ENCODE measurements around the gene PPP3CA.
"Not testable (repeated sequence)": the region's sequence is repeated elsewhere in the genome, so short reads cannot be mapped to it uniquely, and the experiment has no call there.

The PPP3CA gene

GRCh38 chr4:101205916-101206315, 141.4 kb downstream of the PPP3CA start:
- no peak for DNase-seq

- peak; percentile 53 for DNase-seq
These were observed 145.9 kb downstream of the PPP3CA start for GRCh38 chr4:101201421-101201820.

- DNase-seq: no peak
These were observed 146.8 kb downstream of the PPP3CA start for GRCh38 chr4:101200561-101200960.

- no peak for DNase-seq
These were observed 147.6 kb downstream of the PPP3CA start for GRCh38 chr4:101199507-101200285.

- DNase-seq: no peak
These were observed 148.5 kb downstream of the PPP3CA start for GRCh38 chr4:101198682-101199339.

- DNase-seq: no peak
These were observed 150.0 kb downstream of the PPP3CA start for GRCh38 chr4:101197350-101197749.

GRCh38 chr4:101192244-101192643, 155.1 kb downstream of the PPP3CA start:
- DNase-seq: no peak

- DNase-seq: peak; percentile 61
These were observed 155.8 kb downstream of the PPP3CA start for GRCh38 chr4:101191302-101192098.

GRCh38 chr4:101190751-101191150, 156.6 kb downstream of the PPP3CA start:
- DNase-seq: no peak

GRCh38 chr4:101188906-101189305, 158.4 kb downstream of the PPP3CA start:
- DNase-seq: no peak

- no peak for DNase-seq
These were observed 159.5 kb downstream of the PPP3CA start for GRCh38 chr4:101187841-101188240.

- no peak for DNase-seq
These were observed 160.7 kb downstream of the PPP3CA start for GRCh38 chr4:101186567-101187184.

GRCh38 chr4:101184668-101185067, 162.7 kb downstream of the PPP3CA start:
- no peak for DNase-seq

GRCh38 chr4:101183666-101184373, 163.5 kb downstream of the PPP3CA start:
- DNase-seq: no peak

GRCh38 chr4:101183221-101183620, 164.1 kb downstream of the PPP3CA start:
- no peak for DNase-seq

GRCh38 chr4:101182688-101183087, 164.6 kb downstream of the PPP3CA start:
- not testable (repeated sequence) for DNase-seq

GRCh38 chr4:101178731-101179130, 168.6 kb downstream of the PPP3CA start:
- no peak for DNase-seq

- DNase-seq: no peak
These were observed 170.2 kb downstream of the PPP3CA start for GRCh38 chr4:101177154-101177553.

GRCh38 chr4:101175896-101176676, 171.2 kb downstream of the PPP3CA start:
- no peak for DNase-seq

GRCh38 chr4:101174679-101175345, 172.5 kb downstream of the PPP3CA start:
- DNase-seq: no peak

- DNase-seq: no peak
These were observed 175.0 kb downstream of the PPP3CA start for GRCh38 chr4:101172369-101172768.
